GDM1 (cell line): ENCODE measurements around the gene PIGN.

Source experiments
- DNase-seq: peaks from one replicate; lab custom pipeline; 2025; lab: John Stamatoyannopoulos, UW

PIGN gene

DNA sequence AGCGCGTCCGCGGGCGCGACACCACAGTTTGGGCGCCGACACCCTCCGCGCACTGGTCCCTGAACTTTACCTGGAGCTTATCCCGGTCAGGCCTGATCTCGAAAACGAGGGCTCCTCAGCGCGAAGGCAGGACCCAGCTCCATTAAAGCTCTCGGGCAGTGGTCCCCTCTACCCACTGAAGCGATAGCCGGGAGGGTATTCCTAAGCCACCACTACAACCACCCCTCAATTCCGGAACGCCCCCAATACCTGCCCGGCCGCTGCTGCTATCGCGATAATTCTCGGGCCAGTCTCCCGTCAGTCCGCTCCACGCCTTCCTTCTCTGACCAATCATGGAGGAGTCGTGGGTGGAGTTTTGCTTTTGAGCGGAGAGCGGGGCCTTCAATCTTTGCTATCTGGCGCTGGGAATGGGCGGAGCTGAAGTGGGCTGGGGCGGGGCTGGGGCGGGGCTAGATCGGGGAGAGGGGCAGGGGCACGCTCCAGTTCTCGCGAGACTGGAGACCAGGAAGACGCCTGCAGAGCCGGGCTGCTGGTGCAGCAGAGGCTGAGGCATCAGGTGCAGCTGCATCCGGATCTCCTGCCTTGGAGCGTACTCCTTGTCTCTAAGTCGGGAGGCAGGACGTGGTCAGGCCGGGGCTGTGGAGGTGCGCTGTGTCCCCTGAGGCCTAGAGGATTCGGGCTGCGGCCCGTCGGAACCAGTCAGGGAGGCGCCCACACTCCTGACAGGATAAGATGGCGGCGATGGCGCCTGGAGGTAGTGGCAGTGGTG lies at the start of gene PIGN, which contains the start of gene RELCH:
Gene PIGN (minus strand): TSS at position 283 of the 769 bp plus-strand sequence. CDS start 25,703 bp downstream, outside the sequence.
Gene RELCH (plus strand): TSS at position 482 of the 769 bp plus-strand sequence. CDS start 251 bp downstream, at position 733.
- peak; percentile 96 for DNase-seq

- no peak for DNase-seq
Observed at GRCh38 chr18:62236252-62236651, 49.4 kb upstream of the PIGN start.

DNA sequence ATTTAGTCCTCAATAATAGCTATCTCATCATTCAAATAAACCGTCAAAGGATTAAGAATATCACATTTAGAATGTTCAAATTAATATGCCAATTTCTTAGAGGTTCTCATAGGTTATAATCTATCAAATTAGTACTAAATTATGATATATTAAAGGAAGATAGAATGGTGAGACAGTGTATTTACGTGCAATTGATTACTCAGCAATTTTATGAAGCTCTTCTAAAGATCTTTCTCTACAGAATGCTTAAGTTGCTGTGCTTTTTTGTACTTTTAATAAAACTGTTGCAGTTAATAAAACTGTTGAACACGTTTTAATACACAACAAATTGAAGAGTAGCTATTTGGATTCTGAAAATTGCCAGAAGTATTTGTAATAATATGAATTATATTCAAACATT lies 39.2 kb upstream of the PIGN start:
- DNase-seq: no peak

DNA sequence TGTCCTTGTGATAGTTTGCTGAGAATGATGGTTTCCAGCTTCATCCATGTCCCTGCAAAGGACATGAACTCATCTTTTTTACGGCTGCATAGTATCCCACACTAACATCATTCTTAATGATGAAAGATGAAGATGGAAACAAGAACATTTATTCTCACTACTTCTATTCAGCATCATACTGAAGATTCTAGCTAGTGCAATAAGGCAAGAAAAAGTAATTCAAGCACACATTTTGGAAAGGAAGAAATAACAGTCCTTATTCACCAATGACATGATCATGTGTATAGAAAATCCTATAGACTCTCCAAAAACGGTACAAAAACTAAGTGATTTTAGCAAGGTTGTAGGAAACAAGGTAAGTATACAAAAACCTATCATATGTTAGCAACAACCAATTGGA lies 37.4 kb upstream of the PIGN start:
- no peak for DNase-seq

- no peak for DNase-seq
Observed at GRCh38 chr18:62214790-62215189, 27.9 kb upstream of the PIGN start.

DNA sequence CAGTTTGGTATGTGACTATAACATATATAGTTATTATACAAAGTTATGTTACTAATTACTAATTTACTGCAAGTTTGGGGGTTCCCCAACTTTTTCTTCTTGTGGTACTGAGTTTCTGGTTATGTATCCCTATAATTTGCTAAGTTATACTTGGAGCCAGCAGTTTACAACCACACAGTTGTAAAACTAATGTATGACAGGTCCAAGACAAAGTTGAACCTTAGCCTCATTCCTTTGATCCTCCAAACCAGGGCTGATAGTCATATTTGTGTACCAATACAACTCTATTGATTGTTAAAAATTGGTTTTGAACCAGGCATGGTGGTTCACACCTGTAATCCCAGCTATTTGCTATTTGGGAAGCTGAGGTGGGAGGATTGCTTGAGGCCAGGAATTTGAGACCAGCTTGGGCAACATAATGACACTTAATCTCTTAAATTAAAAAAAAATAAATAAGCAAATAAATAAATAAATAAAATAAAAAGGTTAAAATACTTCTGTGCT lies 24.5 kb upstream of the PIGN start:
- DNase-seq: no peak

- no peak for DNase-seq
Observed at GRCh38 chr18:62210138-62210537, 23.3 kb upstream of the PIGN start.

DNA sequence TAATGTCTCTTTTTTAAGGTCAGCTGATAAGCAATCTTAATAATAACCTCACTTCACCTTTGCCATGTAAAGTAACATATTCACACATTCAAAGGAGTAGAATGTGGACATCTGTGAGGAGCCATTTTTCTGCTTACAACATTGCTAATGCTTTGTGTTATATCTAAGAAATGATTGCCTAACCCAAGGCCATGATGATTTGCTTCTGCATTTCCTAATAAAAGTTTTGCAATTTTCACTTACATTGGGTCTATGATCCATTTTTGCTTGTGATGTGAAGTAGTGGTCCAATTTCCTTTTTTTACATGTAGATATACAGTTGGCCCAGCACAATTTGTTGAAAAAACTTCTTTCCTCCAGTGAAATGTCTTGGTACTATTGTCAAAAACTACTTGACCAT lies 22.2 kb upstream of the PIGN start:
- no peak for DNase-seq

- DNase-seq: no peak
Observed at GRCh38 chr18:62206593-62206992, 19.7 kb upstream of the PIGN start.

GRCh38 chr18:62205824-62206223 lies 19.0 kb upstream of the PIGN start:
- no peak for DNase-seq

DNA sequence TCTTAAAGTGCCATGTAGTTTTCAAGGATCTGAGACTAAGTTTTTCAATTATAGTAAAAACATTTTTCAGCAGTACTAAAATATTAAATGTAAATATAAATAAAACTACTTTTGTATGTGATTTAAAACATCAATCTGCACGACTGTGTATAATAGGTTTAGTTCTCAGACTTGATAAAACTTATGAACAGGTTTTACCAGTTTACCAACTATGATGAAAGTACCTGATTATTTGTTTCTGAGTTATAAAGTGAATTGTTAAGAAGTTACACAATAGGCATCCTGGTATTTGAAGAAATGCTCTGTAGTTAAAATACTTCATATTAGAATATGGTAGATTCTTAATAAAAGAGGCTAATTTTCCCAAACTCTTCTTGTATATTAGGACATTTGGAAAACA lies 15.0 kb upstream of the PIGN start:
- no peak for DNase-seq

GRCh38 chr18:62200121-62200914 lies 13.5 kb upstream of the PIGN start:
- no peak for DNase-seq

DNA sequence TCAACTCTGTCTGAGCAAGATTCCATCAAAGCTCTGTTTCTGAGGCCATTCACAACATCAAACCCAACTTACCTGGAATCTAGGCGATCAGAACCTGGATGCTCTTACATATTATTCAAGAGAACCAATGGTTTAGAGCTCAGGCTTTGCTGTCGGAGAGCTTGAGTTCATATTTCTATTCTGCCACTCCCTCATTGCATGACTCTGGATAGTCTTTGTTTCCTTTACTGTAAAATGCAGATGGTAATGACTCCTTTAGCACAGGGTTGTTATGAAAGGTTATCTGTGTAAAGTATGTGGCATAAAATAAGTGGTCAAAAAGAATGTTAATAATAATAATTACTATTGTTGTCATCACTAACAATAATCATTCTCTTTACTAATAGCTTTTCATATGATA lies 12.8 kb upstream of the PIGN start:
- no peak for DNase-seq

DNA sequence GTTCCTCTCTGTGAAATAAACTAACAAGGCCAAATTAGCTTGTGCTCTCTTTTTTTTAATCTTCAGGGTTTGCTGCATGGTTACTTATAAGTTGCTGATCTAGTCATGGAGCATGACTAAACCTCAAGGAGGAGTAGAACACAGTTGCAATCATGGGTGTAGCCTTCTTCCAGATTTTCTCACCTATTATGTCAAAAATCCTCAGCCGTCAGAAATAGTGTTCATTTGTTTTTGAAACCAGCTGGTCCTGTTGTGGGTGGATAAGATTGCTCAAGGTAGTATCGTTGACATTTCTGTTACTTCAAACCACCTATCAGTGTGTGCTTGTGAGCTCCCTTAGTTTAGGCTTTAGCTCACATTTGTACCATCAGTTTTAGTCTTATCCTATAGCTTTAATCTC lies 11.4 kb upstream of the PIGN start:
- no peak for DNase-seq

DNA sequence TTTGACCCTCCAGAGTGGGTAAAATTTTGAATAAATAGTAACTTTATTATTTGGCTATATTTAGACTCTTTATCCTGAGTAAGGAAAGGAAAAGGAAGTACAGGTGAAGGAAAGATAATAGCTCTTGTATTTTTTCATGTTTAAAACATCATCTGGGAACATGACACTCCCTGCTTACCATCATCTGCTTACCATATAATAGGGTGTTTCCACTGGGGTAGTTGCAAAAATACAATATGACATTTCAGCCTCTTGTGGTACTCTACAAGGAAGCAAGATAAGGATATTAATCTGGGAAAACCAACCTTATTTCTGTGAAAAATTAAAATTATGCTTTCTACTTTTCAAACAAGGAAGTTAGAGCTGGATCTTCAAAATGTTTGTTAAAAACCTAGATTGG lies 10.1 kb upstream of the PIGN start:
- no peak for DNase-seq

- DNase-seq: no peak
Observed at GRCh38 chr18:62196079-62196478, 9.2 kb upstream of the PIGN start.

GRCh38 chr18:62189208-62189607 lies 2.4 kb upstream of the PIGN start:
- no peak for DNase-seq

DNA sequence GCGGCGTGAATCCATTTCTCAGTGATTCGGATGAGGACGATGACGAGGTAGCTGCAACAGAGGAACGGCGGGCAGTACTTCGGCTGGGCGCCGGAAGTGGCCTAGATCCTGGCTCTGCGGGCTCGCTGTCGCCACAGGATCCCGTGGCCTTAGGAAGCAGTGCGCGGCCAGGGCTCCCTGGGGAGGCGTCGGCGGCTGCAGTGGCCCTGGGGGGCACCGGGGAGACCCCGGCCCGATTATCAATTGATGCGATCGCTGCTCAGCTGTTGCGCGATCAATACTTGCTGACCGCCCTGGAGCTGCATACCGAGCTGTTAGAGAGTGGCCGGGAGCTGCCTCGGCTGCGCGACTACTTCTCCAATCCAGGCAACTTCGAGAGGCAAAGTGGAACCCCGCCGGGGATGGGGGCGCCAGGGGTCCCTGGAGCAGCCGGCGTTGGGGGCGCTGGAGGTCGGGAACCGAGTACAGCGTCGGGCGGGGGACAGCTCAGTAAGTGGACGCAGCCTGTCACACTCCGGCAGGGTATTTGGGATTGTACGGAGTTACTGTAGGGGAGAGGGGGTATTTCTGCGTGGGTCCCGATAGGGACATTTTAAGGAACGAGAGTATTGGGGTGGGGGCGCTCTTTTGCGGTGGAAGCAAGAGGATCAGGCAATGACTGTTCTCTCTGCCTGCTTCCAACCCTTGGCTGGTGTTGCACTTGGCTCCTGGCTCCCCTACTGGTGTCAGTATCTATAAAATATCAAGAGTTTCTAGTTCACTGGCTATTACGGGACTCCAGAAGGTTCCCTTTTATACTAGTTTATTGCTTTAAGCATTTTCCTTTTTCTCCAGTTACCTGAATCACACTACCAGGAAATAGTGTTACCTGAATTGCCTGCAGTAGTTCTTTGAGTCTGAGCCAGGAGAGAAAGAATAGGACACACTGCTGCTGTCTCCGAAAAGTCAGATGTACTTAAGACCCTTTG lies 971 bp upstream of the PIGN start:
- DNase-seq: no peak

DNA sequence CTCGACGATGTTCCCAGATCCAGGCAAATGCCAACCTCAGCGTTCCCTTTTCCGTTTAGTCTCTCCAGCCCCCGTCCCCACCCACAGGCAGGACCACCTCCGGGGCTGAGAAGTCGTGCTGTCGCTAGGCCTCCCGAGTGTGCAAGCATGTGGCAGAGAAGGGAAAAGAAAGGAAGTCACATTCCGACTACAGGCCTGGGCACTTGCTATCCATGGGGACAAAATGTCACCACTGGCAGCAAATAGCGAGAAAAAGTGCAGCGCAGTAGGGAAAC lies 420 bp downstream of the PIGN start:
- peak; percentile 53 for DNase-seq

GRCh38 chr18:62183578-62184195 lies 3.2 kb downstream of the PIGN start:
- no peak for DNase-seq

DNA sequence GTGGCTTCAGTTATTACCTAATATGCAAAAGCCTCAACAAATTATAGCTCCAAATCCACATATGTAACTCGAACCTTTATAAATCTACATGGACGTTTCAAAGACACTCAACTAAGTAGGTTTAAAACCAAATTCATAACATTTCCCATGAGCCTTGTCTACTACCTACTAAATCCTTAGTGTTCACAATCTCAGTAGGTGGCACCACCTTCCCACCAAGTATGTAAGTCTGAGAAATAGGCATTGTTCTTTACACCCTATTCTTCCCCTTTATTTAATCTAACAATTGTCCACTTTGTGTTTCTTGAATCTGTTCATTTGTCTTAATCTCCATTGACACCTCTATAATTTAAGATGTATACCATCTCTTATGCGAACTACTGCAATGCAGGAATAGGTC lies 4.6 kb downstream of the PIGN start:
- DNase-seq: no peak

GRCh38 chr18:62179213-62179612 lies 7.6 kb downstream of the PIGN start:
- no peak for DNase-seq
